ENCODE results near the gene SCFD2. TPM values are rescaled to one million over a fixed set of nuclear protein-coding genes. Genes with fewer than 3 reads are reported as not detected.
"Not testable (repeated sequence)": the region's sequence is repeated elsewhere in the genome, so short reads cannot be mapped to it uniquely, and the experiment has no call there.

The SCFD2 gene
- total and polyA plus RNA-seq, 4 donors = 5.2 to 28.7 (median 16.4) TPM

DNA sequence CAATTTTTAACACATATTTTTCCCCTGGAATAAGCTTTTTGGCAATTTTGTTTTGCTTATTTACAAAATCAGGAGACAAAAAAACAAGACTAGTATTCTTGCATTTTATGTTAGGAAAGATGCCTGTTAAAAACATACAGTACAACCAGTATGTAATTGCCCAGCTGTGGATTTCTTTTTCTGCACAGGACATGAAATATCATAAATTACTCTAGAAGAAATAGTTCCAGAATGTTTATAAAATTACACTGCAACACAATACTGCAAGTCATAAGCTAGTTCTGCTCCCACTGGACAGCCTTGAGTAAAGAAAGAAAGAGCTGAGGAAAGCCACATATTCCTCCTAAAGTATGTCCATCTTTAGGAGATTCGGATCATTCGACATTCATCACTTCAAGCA is 133.5 kb downstream of the SCFD2 start:
- Histone ChIP-seq H3K4me1 (ENCODE audit: control insufficient read depth in 5 of 5, insufficient read depth in 5 of 5, low read length in 5 of 5) (peaks cover 0 to 12% (median 0%) of the 10 kb centered on the region in 5 donors), H3K9me3 (ENCODE audit: control insufficient read depth in 4 of 4, insufficient read depth in 3 of 4, low read length in 3 of 4) (peaks cover 0 to 2% (median 0%) of the 10 kb centered on the region in 4 donors), H3K36me3 (ENCODE audit: control insufficient read depth in 4 of 4, insufficient read depth in 4 of 4, low read length in 4 of 4) (no peaks in the 10 kb centered on the region), H3K27ac (ENCODE audit: low read depth in 1 of 2, low read length in 1 of 2) (no peak overlapping the region), H3K9ac (ENCODE audit: insufficient read depth in 1 of 2, low read length in 2 of 2) (no peak overlapping the region), H3K4me3 (no peak overlapping the region), H3K27me3 (ENCODE audit: control insufficient read depth in 3 of 3, insufficient read depth in 3 of 3, low read length in 2 of 3) (no peaks in the 10 kb centered on the region)
- no peak for ATAC-seq (ENCODE audit: insufficient read depth, low FRiP score)
- peak in 1 of 3 donors; percentile 10 for DNase-seq
- TF ChIP-seq, protein P1, sequence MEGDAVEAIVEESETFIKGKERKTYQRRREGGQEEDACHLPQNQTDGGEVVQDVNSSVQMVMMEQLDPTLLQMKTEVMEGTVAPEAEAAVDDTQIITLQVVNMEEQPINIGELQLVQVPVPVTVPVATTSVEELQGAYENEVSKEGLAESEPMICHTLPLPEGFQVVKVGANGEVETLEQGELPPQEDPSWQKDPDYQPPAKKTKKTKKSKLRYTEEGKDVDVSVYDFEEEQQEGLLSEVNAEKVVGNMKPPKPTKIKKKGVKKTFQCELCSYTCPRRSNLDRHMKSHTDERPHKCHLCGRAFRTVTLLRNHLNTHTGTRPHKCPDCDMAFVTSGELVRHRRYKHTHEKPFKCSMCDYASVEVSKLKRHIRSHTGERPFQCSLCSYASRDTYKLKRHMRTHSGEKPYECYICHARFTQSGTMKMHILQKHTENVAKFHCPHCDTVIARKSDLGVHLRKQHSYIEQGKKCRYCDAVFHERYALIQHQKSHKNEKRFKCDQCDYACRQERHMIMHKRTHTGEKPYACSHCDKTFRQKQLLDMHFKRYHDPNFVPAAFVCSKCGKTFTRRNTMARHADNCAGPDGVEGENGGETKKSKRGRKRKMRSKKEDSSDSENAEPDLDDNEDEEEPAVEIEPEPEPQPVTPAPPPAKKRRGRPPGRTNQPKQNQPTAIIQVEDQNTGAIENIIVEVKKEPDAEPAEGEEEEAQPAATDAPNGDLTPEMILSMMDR (IDR thresholded peaks at IDR 0.05; ENCODE audit: control extremely low read depth, extremely low read depth) = no peak
- 93 to 96% methylated on average over 2 of the region's 2 CpGs for WGBS, 2 donors

DNA sequence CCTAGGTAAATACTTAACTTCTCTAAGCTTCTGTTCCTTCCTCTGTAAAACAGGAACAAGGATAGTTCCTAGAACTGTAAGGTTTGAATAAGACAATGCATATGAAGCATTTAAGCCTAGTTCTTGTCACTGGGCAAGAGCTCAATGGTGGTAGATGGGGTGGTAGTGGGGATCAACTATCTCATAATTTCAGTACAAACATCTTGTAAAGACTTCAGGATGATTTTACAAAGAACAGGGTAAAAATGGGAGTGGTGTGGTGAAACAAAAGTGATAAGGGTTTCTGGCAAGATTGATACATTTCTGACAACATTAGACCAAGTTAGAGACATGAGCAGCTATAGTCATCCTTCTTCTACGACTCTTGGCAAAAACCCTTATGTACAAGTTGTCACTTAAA is 137.8 kb downstream of the SCFD2 start:
- Histone ChIP-seq H3K36me3 (ENCODE audit: control insufficient read depth in 4 of 4, insufficient read depth in 4 of 4, low read length in 4 of 4) (no peaks in the 10 kb centered on the region), H3K4me1 (ENCODE audit: control insufficient read depth in 5 of 5, insufficient read depth in 5 of 5, low read length in 5 of 5) (no peaks in the 10 kb centered on the region), H3K27me3 (ENCODE audit: control insufficient read depth in 3 of 3, insufficient read depth in 3 of 3, low read length in 2 of 3) (no peaks in the 10 kb centered on the region), H3K9me3 (ENCODE audit: control insufficient read depth in 4 of 4, insufficient read depth in 3 of 4, low read length in 3 of 4) (no peaks in the 10 kb centered on the region), H3K27ac (ENCODE audit: low read depth in 1 of 2, low read length in 1 of 2) (no peak overlapping the region), H3K9ac (ENCODE audit: insufficient read depth in 1 of 2, low read length in 2 of 2) (no peak overlapping the region), H3K4me3 (no peak overlapping the region)
- 94 to 100% methylated on average over 1 of the region's 1 CpG for WGBS, 2 donors
- TF ChIP-seq, protein P1 (IDR thresholded peaks at IDR 0.05; ENCODE audit: control extremely low read depth, extremely low read depth) = no peak
- ATAC-seq (ENCODE audit: insufficient read depth, low FRiP score) (no peak), DNase-seq (no peak)

DNA sequence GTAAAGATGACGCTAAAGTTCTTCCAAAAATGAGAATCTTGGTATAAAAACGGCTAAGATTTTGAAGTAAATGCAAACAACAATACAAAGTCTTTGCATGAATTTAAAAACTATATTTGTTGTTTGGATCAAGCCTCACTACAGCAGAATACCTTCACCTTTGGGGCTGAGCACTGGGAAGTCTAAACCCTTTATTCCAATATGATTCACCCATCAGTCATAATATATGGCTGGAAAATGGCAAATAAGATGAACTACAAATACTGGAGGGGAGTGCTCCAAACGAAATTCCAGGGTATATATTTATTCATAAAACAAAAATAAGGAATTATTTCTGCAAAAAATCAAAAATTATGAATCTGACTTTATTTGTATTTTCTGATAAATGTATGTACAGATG is 138.4 kb downstream of the SCFD2 start:
- H3K9me3 ChIP-seq (ENCODE audit: control insufficient read depth in 4 of 4, insufficient read depth in 3 of 4, low read length in 3 of 4) = no peaks in the 10 kb centered on the region
- no peak overlapping the region for H3K9ac ChIP-seq (ENCODE audit: insufficient read depth in 1 of 2, low read length in 2 of 2)
- TF ChIP-seq, protein P1 (IDR thresholded peaks at IDR 0.05; ENCODE audit: control extremely low read depth, extremely low read depth) = no peak
- no peaks in the 10 kb centered on the region for H3K4me1 ChIP-seq (ENCODE audit: control insufficient read depth in 5 of 5, insufficient read depth in 5 of 5, low read length in 5 of 5)
- no peaks in the 10 kb centered on the region for H3K36me3 ChIP-seq (ENCODE audit: control insufficient read depth in 4 of 4, insufficient read depth in 4 of 4, low read length in 4 of 4)
- H3K27ac ChIP-seq (ENCODE audit: low read depth in 1 of 2, low read length in 1 of 2) = no peak overlapping the region
- H3K4me3 ChIP-seq = no peak overlapping the region
- no peak for DNase-seq
- no peaks in the 10 kb centered on the region for H3K27me3 ChIP-seq (ENCODE audit: control insufficient read depth in 3 of 3, insufficient read depth in 3 of 3, low read length in 2 of 3)
- 79 to 85% methylated on average over 3 of the region's 3 CpGs for WGBS, 2 donors
- ATAC-seq (ENCODE audit: insufficient read depth, low FRiP score) = no peak

DNA sequence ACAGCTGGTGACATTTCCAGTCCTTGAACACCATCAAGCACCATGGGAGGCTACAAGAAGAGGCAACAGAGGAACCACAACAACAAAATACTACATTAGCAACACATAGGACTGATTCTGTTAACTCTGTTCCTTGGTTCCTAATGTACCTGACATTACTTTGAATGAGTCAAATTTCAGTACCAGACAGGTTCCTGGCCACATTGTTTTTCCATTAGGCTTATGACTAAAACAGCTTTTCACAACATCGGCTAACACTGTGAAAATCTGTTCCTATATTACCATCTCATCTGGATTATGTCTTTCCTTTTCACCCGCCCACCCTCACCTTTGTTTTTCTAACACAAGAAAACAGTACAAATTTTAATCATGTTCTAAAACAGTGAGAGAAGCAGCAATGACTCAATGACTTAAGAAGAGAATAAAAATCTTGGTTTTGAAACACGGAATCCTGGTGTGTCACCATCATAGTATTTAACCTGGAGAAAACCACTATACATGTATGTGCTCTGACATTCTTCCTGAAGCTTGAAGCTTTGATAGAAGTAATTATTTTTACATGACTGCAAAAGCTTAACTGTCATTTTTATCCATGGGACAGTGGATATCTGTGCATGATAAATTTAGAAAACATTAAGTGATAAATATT is 143.9 kb downstream of the SCFD2 start:
- Histone ChIP-seq H3K36me3 (ENCODE audit: control insufficient read depth in 4 of 4, insufficient read depth in 4 of 4, low read length in 4 of 4) (no peaks in the 10 kb centered on the region), H3K4me3 (no peak overlapping the region), H3K4me1 (ENCODE audit: control insufficient read depth in 5 of 5, insufficient read depth in 5 of 5, low read length in 5 of 5) (no peaks in the 10 kb centered on the region), H3K9ac (ENCODE audit: insufficient read depth in 1 of 2, low read length in 2 of 2) (no peak overlapping the region), H3K9me3 (ENCODE audit: control insufficient read depth in 4 of 4, insufficient read depth in 3 of 4, low read length in 3 of 4) (no peaks in the 10 kb centered on the region), H3K27me3 (ENCODE audit: control insufficient read depth in 3 of 3, insufficient read depth in 3 of 3, low read length in 2 of 3) (no peaks in the 10 kb centered on the region), H3K27ac (ENCODE audit: low read depth in 1 of 2, low read length in 1 of 2) (no peak overlapping the region)
- no peak for ATAC-seq (ENCODE audit: insufficient read depth, low FRiP score)
- TF ChIP-seq, protein P1 (IDR thresholded peaks at IDR 0.05; ENCODE audit: control extremely low read depth, extremely low read depth) = no peak
- no peak for DNase-seq
- WGBS, 2 donors = 91 to 95% methylated on average over 3 of the region's 3 CpGs

DNA sequence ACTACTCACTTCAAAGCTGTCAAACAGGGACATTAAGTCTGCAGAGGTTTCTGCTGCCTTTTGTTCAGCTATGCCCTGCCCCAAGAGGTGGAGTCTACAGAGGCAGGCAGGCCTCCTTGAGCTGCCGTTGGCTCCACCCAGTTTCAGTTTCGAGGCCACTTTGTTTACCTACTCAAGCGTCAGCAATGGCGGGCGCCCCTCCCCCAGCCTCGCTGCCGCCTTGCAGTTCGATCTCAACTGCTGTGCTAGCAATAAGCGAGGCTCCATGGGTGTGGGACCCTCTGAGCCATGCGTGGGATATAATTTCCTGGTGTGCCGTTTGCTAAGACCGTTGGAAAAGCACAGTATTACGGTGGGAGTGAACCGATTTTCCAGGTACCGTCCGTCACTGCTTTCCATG is 146.7 kb downstream of the SCFD2 start:
- not testable (repeated sequence) for H3K9me3 ChIP-seq (ENCODE audit: control insufficient read depth in 4 of 4, insufficient read depth in 3 of 4, low read length in 3 of 4); H3K4me1 ChIP-seq (ENCODE audit: control insufficient read depth in 5 of 5, insufficient read depth in 5 of 5, low read length in 5 of 5); H3K36me3 ChIP-seq (ENCODE audit: control insufficient read depth in 4 of 4, insufficient read depth in 4 of 4, low read length in 4 of 4); DNase-seq; H3K27me3 ChIP-seq (ENCODE audit: control insufficient read depth in 3 of 3, insufficient read depth in 3 of 3, low read length in 2 of 3); H3K27ac ChIP-seq (ENCODE audit: low read depth in 1 of 2, low read length in 1 of 2); ATAC-seq (ENCODE audit: insufficient read depth, low FRiP score); H3K9ac ChIP-seq (ENCODE audit: insufficient read depth in 1 of 2, low read length in 2 of 2); H3K4me3 ChIP-seq
- 98% methylated on average over 16 of the region's 16 CpGs for WGBS, 2 donors

Data from lung (tissue), 12 donors.